Right lobe of liver (tissue), 4 donors: Measurements from ENCODE around the gene PDE10A.

Experiments used
- POLR2A ChIP-seq: fragments of 450-650 bp; IDR thresholded peaks from one replicate; pipeline ENCODE4 v1.6.1; 2017; ENCODE audit warnings: antibody characterized with exemption, mild to moderate bottlenecking
- TF ChIP-seq, protein P1 (sequence below), 4 donors: fragments of 200-600 bp in 3 of 4; fragments of 450-650 bp in 1 of 4; IDR thresholded peaks; one replicate each; pipeline versions ENCODE4 v1.5.1 to v1.8.0; 2016 to 2022; ENCODE audit warnings: antibody characterized with exemption in 4 of 4, mild to moderate bottlenecking in 2 of 4
- donor health status: DM: no; HTN: no; CAD: no.
- donor health status: DM: no; HTN: no; CAD: no.
- donor health status: DM: no; HTN: yes; CAD: no.

DNA sequence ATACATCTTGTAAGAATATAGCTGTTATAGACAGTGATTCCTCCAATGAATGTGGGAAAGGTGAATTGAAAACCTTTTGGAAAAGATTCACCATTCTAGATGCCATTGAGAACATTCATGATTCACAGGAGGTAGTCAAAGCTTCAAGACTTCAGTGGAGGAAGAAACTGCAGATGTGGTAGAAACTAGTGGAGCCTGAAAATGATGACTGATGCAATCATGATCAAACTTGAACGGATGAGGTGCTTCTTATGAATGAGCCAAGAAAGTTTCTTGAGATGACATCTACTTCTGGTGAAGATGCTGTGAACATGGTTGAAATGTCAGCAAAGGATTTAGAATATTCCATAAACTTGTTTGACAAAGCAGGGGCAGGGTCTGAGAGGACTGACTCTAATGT lies 286.9 kb downstream of the PDE10A start:
- TF ChIP-seq, protein P1, sequence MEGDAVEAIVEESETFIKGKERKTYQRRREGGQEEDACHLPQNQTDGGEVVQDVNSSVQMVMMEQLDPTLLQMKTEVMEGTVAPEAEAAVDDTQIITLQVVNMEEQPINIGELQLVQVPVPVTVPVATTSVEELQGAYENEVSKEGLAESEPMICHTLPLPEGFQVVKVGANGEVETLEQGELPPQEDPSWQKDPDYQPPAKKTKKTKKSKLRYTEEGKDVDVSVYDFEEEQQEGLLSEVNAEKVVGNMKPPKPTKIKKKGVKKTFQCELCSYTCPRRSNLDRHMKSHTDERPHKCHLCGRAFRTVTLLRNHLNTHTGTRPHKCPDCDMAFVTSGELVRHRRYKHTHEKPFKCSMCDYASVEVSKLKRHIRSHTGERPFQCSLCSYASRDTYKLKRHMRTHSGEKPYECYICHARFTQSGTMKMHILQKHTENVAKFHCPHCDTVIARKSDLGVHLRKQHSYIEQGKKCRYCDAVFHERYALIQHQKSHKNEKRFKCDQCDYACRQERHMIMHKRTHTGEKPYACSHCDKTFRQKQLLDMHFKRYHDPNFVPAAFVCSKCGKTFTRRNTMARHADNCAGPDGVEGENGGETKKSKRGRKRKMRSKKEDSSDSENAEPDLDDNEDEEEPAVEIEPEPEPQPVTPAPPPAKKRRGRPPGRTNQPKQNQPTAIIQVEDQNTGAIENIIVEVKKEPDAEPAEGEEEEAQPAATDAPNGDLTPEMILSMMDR (IDR thresholded peaks at IDR 0.05): no peak
- no peak for TF ChIP-seq POLR2A
